HG03066 (cell line): ENCODE data around the gene CEP43.

Experiments used
- ATAC-seq: cut with Tn5 transposase; IDR thresholded peaks from one replicate; pipeline ENCODE4 v1.9.1; 2021; ENCODE audit warnings: low read depth; ENCODE audit not compliant: unreplicated experiment

The CEP43 gene

GRCh38 chr6:167005350-167006159 lies 6.4 kb downstream of the CEP43 start:
- ATAC-seq = no peak

DNA sequence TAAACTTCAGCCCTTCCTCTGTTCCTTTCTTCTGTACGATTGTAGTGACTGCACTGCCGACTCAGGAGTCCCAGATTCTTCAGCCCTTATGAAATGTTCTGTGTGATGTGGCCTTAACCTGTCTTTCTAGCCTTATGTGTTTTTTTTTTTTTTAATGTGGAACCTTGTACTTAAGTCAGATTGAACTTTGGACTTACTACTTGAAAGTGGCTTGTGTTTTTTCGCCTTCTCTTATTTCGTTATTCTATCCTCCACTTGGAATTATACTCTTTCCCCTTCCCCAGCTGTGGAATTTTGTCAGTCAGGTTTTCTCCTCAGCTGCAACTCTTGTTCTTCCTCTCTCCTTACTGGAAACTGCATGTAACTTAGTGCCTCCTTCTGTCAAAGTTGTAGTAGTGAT lies 8.8 kb downstream of the CEP43 start:
- ATAC-seq = no peak

- no peak for ATAC-seq
Measured at GRCh38 chr6:167013067-167013466, 13.9 kb downstream of the CEP43 start.

- ATAC-seq = no peak
Measured at GRCh38 chr6:167013946-167014345, 14.7 kb downstream of the CEP43 start.

- no peak for ATAC-seq
Measured at GRCh38 chr6:167015302-167015701, 16.1 kb downstream of the CEP43 start.

DNA sequence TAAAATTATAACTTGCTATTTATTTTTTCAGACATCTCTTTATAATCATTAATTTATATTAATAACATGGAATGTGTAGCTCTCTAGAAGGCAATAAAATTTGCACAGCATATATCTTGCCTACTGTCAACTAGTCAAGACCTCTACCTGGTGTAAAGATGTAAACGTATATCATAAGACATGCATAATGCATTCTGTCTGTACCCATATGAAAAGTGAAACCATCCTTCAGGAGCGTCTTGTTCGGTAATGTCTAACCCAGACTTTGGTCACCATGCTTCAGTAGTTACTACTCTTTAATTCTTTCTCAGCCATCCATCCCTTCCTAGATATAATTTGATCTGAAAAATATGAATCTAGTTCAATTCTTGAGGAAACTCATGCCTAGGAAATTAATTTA lies 21.0 kb downstream of the CEP43 start:
- peak; percentile 89 for ATAC-seq

GRCh38 chr6:167027308-167027707 lies 28.1 kb downstream of the CEP43 start:
- ATAC-seq = no peak

DNA sequence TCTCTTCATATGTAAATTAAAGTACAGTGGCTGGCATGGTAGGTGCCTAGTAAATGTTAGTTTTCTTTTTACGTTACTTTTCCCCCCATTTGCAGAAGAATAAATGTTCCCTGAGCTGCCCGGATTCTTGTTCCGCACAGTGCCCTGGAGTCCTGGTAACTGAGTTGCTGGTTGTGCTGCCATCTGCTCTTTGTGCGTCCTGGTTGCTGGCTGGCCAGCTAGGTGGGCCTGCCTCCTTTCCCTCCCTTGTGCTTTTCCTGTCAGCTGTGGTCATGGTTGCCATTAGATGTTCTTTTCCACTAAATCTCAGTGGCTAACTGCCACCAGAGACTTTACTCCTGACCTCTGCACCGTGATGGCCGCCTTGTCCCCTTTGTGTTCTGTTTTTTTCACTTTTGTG lies 28.6 kb downstream of the CEP43 start:
- no peak for ATAC-seq

GRCh38 chr6:167030222-167031072 lies 31.2 kb downstream of the CEP43 start:
- ATAC-seq = no peak

- no peak for ATAC-seq
Measured at GRCh38 chr6:167031082-167031709, 32.0 kb downstream of the CEP43 start.

- ATAC-seq = no peak
Measured at GRCh38 chr6:167034056-167034455, 34.9 kb downstream of the CEP43 start.

GRCh38 chr6:167037762-167038161 lies 38.6 kb downstream of the CEP43 start:
- no peak for ATAC-seq

DNA sequence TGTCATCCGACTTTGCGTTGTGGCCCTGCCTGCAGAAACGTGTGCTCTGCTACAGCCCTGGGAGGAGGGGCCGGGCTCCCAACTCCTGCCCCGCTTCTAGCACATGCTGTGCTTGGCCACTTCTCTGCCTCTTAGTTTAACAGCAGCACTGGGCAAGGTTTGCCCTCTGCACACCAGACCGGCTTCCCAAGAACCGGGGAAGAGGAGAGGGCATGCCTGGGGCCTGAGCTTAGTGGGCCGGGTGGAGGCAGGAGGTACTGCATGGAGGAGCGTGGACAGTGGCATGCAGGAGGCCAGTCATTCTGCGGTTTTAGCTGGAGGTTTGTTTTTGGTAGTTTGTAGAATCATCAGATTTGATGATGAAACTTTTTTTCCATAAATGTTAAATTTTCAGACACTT lies 45.5 kb downstream of the CEP43 start:
- no peak for ATAC-seq

DNA sequence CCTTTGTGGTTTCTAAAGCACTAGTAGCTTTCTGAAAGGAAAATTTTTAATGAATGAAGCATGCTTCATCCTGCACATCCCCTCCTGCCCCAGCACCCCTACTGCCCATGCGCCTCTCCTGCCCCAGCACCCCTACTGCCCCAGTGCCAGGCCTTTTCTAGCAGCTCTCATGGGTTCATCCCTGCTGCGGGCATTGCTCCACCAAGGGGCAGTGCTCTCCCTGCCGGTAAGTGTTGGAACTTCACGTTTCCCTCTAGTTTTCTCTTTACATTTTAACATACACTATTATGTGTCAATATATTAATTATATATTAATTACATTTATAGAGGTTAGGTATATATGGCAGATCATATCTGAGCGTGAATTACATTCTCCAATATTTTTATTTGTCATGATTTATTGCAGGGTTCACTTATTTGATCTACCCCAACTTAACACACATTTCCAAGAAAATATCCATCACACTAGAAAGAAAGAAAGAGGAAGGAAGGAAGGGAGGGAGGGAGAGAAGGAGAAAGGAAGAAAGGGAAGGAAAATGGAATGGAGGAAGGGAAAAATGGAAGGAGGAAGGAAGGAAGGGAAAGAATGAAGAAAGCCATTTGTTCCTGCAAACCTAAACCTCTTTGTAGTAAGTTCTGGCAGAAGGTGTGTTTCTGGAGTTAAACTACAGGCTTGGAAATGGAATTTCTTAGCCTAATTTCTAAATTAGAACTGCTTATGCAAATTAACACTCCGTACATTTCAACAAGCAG lies 46.8 kb downstream of the CEP43 start:
- ATAC-seq = no peak

- ATAC-seq = peak; percentile 20
Measured at GRCh38 chr6:167046861-167047495, 47.8 kb downstream of the CEP43 start.

- peak; percentile 69 for ATAC-seq
Measured at GRCh38 chr6:167047554-167047953, 48.4 kb downstream of the CEP43 start.
